Measurements from ENCODE around the gene PPFIA1. TPM values are rescaled to one million over a fixed set of nuclear protein-coding genes. Genes with fewer than 3 reads are reported as not detected.

Gene PPFIA1
- total and polyA plus RNA-seq, 10 of the 15 experiments (the other 5 are each of a cell fraction or from before 2014, with no cell fraction given) = 5.2 to 26.2 (median 15.8) TPM

GRCh38 chr11:70423523-70424505 lies 153.3 kb downstream of the PPFIA1 start (continued):
- TF ChIP-seq BCLAF1 (IDR thresholded peaks at IDR 0.05) = no peak
- peak; percentile 46; the same call in 1 of the 2 replicates for TF ChIP-seq IRF5 (IDR thresholded peaks at IDR 0.05; ENCODE audit: borderline replicate concordance)
- TF ChIP-seq NFYA (IDR thresholded peaks at IDR 0.05; ENCODE audit: borderline replicate concordance, low read depth, low read length) = no peak

GRCh38 chr11:70424765-70425344 lies 154.4 kb downstream of the PPFIA1 start:
- TF ChIP-seq PAX5 (IDR thresholded peaks at IDR 0.05; ENCODE audit: borderline replicate concordance, low read depth, low read length) = no peak
- TF ChIP-seq SUPT20H (IDR thresholded peaks at IDR 0.05; ENCODE audit: borderline replicate concordance, control insufficient read depth, low read depth, low read length) = no peak
- no peak for TF ChIP-seq IKZF1 (conservative IDR thresholded peaks at IDR 0.05)
- no peak for TF ChIP-seq BRCA1 (IDR thresholded peaks at IDR 0.05; ENCODE audit: low read depth, low read length)
- peak; percentile 24 for TF ChIP-seq RUNX3 (IDR thresholded peaks at IDR 0.05; ENCODE audit: low read length)
- no peak for TF ChIP-seq NR2C1 (IDR thresholded peaks at IDR 0.05)
- TF ChIP-seq RBBP5 (conservative IDR thresholded peaks at IDR 0.05) = no peak
- peak; percentile 28; the same call in 1 of the 2 replicates for TF ChIP-seq MXI1 (IDR thresholded peaks at IDR 0.05; ENCODE audit: low read depth, low read length)
- CTCF ChIA-PET = no interaction called here
- Histone ChIP-seq H3K9ac (ENCODE audit: control insufficient read depth, insufficient read depth, low read length) (no peak overlapping the region), H4K20me1 (ENCODE audit: control insufficient read depth, insufficient read depth) (no peaks in the 10 kb centered on the region), H3K9me3 (replicated peaks; ENCODE audit: control insufficient read depth, insufficient read depth, low read length) (no peaks in the 10 kb centered on the region; the same call in 2 of the 3 replicates), H3K36me3 (ENCODE audit: control insufficient read depth in 2 of 2, insufficient read depth in 2 of 2, low read length in 1 of 2) (no peaks in the 10 kb centered on the region; a peak in 1 of 4 replicates), H3K79me2 (ENCODE audit: control insufficient read depth, insufficient read depth, low read length) (no peaks in the 10 kb centered on the region), H3K27me3 (replicated peaks in 1 of 2; ENCODE audit: control insufficient read depth in 2 of 2, insufficient read depth in 2 of 2, low read length in 1 of 2) (no peaks in the 10 kb centered on the region), H3K4me2 (ENCODE audit: control insufficient read depth, insufficient read depth) (peak overlapping the region; percentile 62), H3K4me3 (no peak overlapping the region), H3K27ac (ENCODE audit: control insufficient read depth, insufficient read depth) (no peak overlapping the region), H2AFZ (ENCODE audit: control insufficient read depth, low read depth, low read length) (no peak overlapping the region), H3K4me1 (ENCODE audit: control insufficient read depth, insufficient read depth, low read length) (peaks cover 22% of the 10 kb centered on the region)
- ATAC-seq = peak; percentile 82
- POLR2A ChIA-PET = no interaction called here
- RAD21 ChIA-PET (ENCODE audit: unreplicated experiment) = no interaction called here
- WGBS (ENCODE audit: insufficient coverage, insufficient replicate concordance, low lambda C conversion rate, missing lambda C conversion rate) = 5% methylated on average over 14 of the region's 14 CpGs
- in situ Hi-C loops (cut with MboI) = no loop called here
- BruUV-seq (replicated peaks) = no TSS peak
- intact Hi-C loops (cut with micrococcal nuclease; ENCODE audit: unreplicated experiment) = no loop called here
- SMC1A ChIA-PET (ENCODE audit: uncharacterized antibody, unreplicated experiment) = no interaction called here
- peak; percentile 44 for FAIRE-seq
- DNase-seq (ENCODE audit: low read depth, low spot score) = peak; percentile 26

All from GM12878 (cell line).